Endothelial cell of umbilical vein (primary cell): ENCODE measurements around the gene UBL3. TPM values are rescaled to one million over a fixed set of nuclear protein-coding genes. Genes with fewer than 3 reads are reported as not detected.

Experiments used
- BruUV-seq: library from RNA; stranded (reverse); fragments of 400-500 nt; replicated peaks from 2 replicates; lab custom pipeline; 2021; lab: Mats Ljungman, UMichigan
- CTCF ChIA-PET: fragments of 300-600, 350-600 bp; sonication (Branson Sonifier 250); formaldehyde crosslinking; loops from one replicate; lab custom pipeline; 2021; ENCODE audit warnings: antibody characterized with exemption, inconsistent platforms; lab: Charles Lee
- POLR2A ChIA-PET: fragments of 300-600, 350-600 bp; sonication (Branson Sonifier 250); formaldehyde crosslinking; loops from one replicate; lab custom pipeline; 2021; ENCODE audit warnings: antibody characterized with exemption, inconsistent platforms; lab: Charles Lee
- DNase-seq: peaks from one replicate; pipeline ENCODE4 v3.0.0-alpha.2; 2011; ENCODE audit warnings: low read depth, low spot score
- FAIRE-seq: peaks from 2 replicates; lab custom pipeline; 2011; peaks lifted over from hg19 to GRCh38; lab: Jason Lieb, UNC
- H2AFZ ChIP-seq: 2 replicates; pipeline ENCODE4 v1.6.0; 2012; ENCODE audit warnings: low read depth, low read length, control low read depth, inconsistent platforms
- H3K27ac ChIP-seq: 2 replicates; pipeline ENCODE4 v1.5.1; 2011; ENCODE audit warnings: low read depth, mild to moderate bottlenecking, control low read depth, low read length, moderate library complexity; ENCODE audit not compliant: insufficient read depth
- H3K27me3 ChIP-seq, 2 experiments: 2 replicates each; pipeline versions ENCODE4 v1.6.0 to v1.6.1; 2011; ENCODE audit warnings: low read length in 2 of 2, mixed read lengths in 1 of 2; ENCODE audit not compliant: control insufficient read depth in 2 of 2, insufficient read depth in 2 of 2
- H3K36me3 ChIP-seq, 2 experiments: 2 replicates in 1 of 2; 3 replicates in 1 of 2; pipeline ENCODE4 v1.5.1; 2011; ENCODE audit warnings: low read length in 2 of 2, mild to moderate bottlenecking in 1 of 2, moderate library complexity in 1 of 2; ENCODE audit not compliant: control insufficient read depth in 2 of 2, insufficient read depth in 2 of 2; ENCODE audit errors: extremely low read depth in 1 of 2
- H3K4me1 ChIP-seq: 3 replicates; pipeline ENCODE4 v1.5.1; 2011; ENCODE audit warnings: mild to moderate bottlenecking, low read length; ENCODE audit not compliant: control insufficient read depth, insufficient read depth; ENCODE audit errors: extremely low read depth
- H3K4me2 ChIP-seq: 2 replicates; pipeline ENCODE4 v1.6.1; 2011; ENCODE audit warnings: low read length, control low read depth, mixed read lengths; ENCODE audit not compliant: insufficient read depth
- H3K4me3 ChIP-seq, 3 experiments: fragments of 200-600 bp in 1 of 3; sonication (generic), shearing (Covaris generic) in 1 of 3; replicated peaks in 1 of 3; 2 replicates each; pipeline ENCODE4 v1.5.1; 2011 to 2016; ENCODE audit warnings: control low read depth in 3 of 3, low read length in 3 of 3, mild to moderate bottlenecking in 2 of 3, inconsistent platforms in 1 of 3, low read depth in 1 of 3, moderate library complexity in 1 of 3; ENCODE audit not compliant: insufficient read depth in 1 of 3
- H3K79me2 ChIP-seq: 2 replicates; pipeline ENCODE4 v1.6.0; 2012; ENCODE audit warnings: low read length, inconsistent platforms; ENCODE audit not compliant: control insufficient read depth, insufficient read depth
- H3K9ac ChIP-seq: replicated peaks from 2 replicates; pipeline ENCODE3; 2011; ENCODE audit warnings: low read length, control low read depth; ENCODE audit not compliant: insufficient read depth; ENCODE audit errors: extremely low read depth
- H3K9me1 ChIP-seq: replicated peaks from 3 replicates; pipeline ENCODE4 v1.6.0; 2011; ENCODE audit warnings: mild to moderate bottlenecking, low read length; ENCODE audit not compliant: control insufficient read depth, insufficient read depth; ENCODE audit errors: extremely low read depth
- H3K9me3 ChIP-seq: replicated peaks from 2 replicates; pipeline ENCODE4 v1.5.1; 2012; ENCODE audit warnings: low read length, inconsistent platforms; ENCODE audit not compliant: control insufficient read depth, insufficient read depth
- H4K20me1 ChIP-seq: replicated peaks from 2 replicates; pipeline ENCODE3; 2011; ENCODE audit warnings: mild to moderate bottlenecking, low read length; ENCODE audit not compliant: control insufficient read depth, insufficient read depth; ENCODE audit errors: extremely low read depth
- EZH2 ChIP-seq: IDR thresholded peaks from 2 replicates; pipeline ENCODE4 v1.6.1; 2012; ENCODE audit warnings: borderline replicate concordance, low read depth, mild to moderate bottlenecking, moderate library complexity, low read length, inconsistent platforms; ENCODE audit not compliant: severe bottlenecking
- FOS ChIP-seq: IDR thresholded peaks from 2 replicates; pipeline ENCODE4 v1.6.1; 2011; ENCODE audit warnings: mild to moderate bottlenecking, low read length, moderate library complexity, borderline replicate concordance; ENCODE audit not compliant: insufficient read depth
- GATA2 ChIP-seq: IDR thresholded peaks from 2 replicates; pipeline ENCODE4 v1.7.0; 2011; ENCODE audit warnings: low read depth, mild to moderate bottlenecking, moderate library complexity, mixed read lengths, low read length; ENCODE audit not compliant: insufficient read length, insufficient read depth
- JUN ChIP-seq: IDR thresholded peaks from 2 replicates; pipeline ENCODE4 v1.6.1; 2011; ENCODE audit warnings: borderline replicate concordance, low read depth; ENCODE audit not compliant: insufficient read length, insufficient read depth
- MAX ChIP-seq: IDR thresholded peaks from 2 replicates; pipeline ENCODE4 v1.6.1; 2011; ENCODE audit not compliant: insufficient read depth, insufficient read length
- MYC ChIP-seq: IDR thresholded peaks from one replicate; pipeline ENCODE4 v1.6.1; 2011; ENCODE audit warnings: mild to moderate bottlenecking, low read depth, low read length
- POLR2A ChIP-seq: IDR thresholded peaks from 2 replicates; pipeline ENCODE4 v1.6.1; 2012; ENCODE audit warnings: low read depth, mild to moderate bottlenecking, control low read depth, low read length
- POLR2AphosphoS5 ChIP-seq: IDR thresholded peaks from 2 replicates; pipeline ENCODE4 v1.6.1; 2012; ENCODE audit warnings: low read depth, mild to moderate bottlenecking, control low read depth, low read length, moderate library complexity; ENCODE audit not compliant: insufficient read depth
- dilution Hi-C: fragments of 300-500 bp; cut with MboI; formaldehyde crosslinking; loops from one replicate; pipeline ENCODE4 v1.15.0; 2019; ENCODE audit warnings: low sequenced_read_pairs; ENCODE audit not compliant: extremely low pct_ligation_motif_present
- intact Hi-C: fragments of 100-400 bp; cut with micrococcal nuclease; formaldehyde crosslinking; loops from one replicate; pipeline ENCODE4 v1.10.0; 2022
- polyA plus RNA-seq, 4 experiments: library from polyadenylated mRNA; depleted of rRNA in 3 of 4; stranded (reverse) in 3 of 4; unstranded in 1 of 4; fragments of >200 nt; gene quantifications; 2 replicates each; pipeline versions ENCODE4 v1.2.1 to v1.2.3, GENCODE V29; 2011 to 2012; ENCODE audit warnings: missing spikeins in 1 of 4
- total RNA-seq: library from RNA; stranded (reverse); gene quantifications from 2 replicates; pipeline ENCODE4 v1.2.3, GENCODE V29; 2021
- TF ChIP-seq, protein P1 (sequence below), 2 donors: IDR thresholded peaks; 1 replicate in 1 of 2; 2 replicates in 1 of 2; pipeline ENCODE4 v1.5.1; 2011; ENCODE audit warnings: low read length in 2 of 2, mild to moderate bottlenecking in 2 of 2, moderate library complexity in 2 of 2, control low read depth in 1 of 2, inconsistent platforms in 1 of 2, low read depth in 1 of 2; ENCODE audit not compliant: insufficient read depth in 1 of 2; ENCODE audit errors: extremely low read depth in 1 of 2

UBL3 gene
- total and polyA plus RNA-seq, 2 donors (not counting 3 experiments of a cell fraction or from before 2014, with no cell fraction given): 4.8 to 11.8 TPM

- FAIRE-seq: no peak
Measured at GRCh38 chr13:29877456-29878078, 27.1 kb upstream of the UBL3 start.

DNA sequence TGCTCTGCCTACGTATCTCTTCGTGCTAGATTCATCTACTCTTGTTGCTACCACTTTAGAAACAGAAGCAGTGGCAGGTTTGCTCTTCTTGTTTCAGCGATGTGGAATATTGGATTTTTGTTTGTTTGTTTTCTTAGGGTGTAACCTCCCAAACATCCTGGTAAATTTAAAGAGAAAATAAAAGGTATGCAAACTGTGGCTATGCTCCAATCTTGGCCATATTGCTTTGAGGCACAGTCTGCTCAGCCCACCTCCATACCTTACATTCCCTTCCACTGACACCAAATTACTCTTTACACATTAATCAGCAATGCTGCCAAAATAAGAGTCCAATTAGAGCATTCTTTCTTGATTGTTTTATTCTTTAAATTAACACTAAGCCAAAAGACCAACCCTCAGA lies 25.2 kb upstream of the UBL3 start:
- Histone ChIP-seq H3K4me2 (no peak overlapping the region), H3K4me3 (no peak overlapping the region), H3K9me3 (no peaks in the 10 kb centered on the region), H3K4me1 (no peaks in the 10 kb centered on the region), H2AFZ (no peak overlapping the region), H3K79me2 (no peaks in the 10 kb centered on the region), H3K27ac (no peak overlapping the region), H3K9ac (no peak overlapping the region), H3K9me1 (no peaks in the 10 kb centered on the region), H4K20me1 (no peaks in the 10 kb centered on the region), H3K36me3 (no peaks in the 10 kb centered on the region), H3K27me3 (peaks cover 17 to 19% of the 10 kb centered on the region in 2 experiments)
- FAIRE-seq (no peak), DNase-seq (no peak)
- ChIA-PET CTCF (interaction anchor here (1.4 kb wide), 1 partner anchor 11 kb away, joined by 3 read pairs; no protein-coding TSS in a partner anchor), POLR2A (no interaction called here)
- dilution Hi-C loops: no loop called here
- no TSS peak for BruUV-seq
- no peak for TF ChIP-seq POLR2AphosphoS5
- no peak for TF ChIP-seq JUN
- no peak for TF ChIP-seq POLR2A
- TF ChIP-seq, protein P1, sequence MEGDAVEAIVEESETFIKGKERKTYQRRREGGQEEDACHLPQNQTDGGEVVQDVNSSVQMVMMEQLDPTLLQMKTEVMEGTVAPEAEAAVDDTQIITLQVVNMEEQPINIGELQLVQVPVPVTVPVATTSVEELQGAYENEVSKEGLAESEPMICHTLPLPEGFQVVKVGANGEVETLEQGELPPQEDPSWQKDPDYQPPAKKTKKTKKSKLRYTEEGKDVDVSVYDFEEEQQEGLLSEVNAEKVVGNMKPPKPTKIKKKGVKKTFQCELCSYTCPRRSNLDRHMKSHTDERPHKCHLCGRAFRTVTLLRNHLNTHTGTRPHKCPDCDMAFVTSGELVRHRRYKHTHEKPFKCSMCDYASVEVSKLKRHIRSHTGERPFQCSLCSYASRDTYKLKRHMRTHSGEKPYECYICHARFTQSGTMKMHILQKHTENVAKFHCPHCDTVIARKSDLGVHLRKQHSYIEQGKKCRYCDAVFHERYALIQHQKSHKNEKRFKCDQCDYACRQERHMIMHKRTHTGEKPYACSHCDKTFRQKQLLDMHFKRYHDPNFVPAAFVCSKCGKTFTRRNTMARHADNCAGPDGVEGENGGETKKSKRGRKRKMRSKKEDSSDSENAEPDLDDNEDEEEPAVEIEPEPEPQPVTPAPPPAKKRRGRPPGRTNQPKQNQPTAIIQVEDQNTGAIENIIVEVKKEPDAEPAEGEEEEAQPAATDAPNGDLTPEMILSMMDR (IDR thresholded peaks at IDR 0.05; ENCODE audit: extremely low read depth in 1 of 2, insufficient read depth in 1 of 2, low read depth in 1 of 2, low read length in 2 of 2): no peak
- TF ChIP-seq MAX: no peak
- no peak for TF ChIP-seq FOS
- no peak for TF ChIP-seq GATA2
- TF ChIP-seq MYC: no peak
- TF ChIP-seq EZH2: no peak
- intact Hi-C loops: no loop called here

More at GRCh38 chr13:29877456-29878078, 27.1 kb upstream of the UBL3 start:
- intact Hi-C loops (no loop called here), dilution Hi-C loops (no loop called here)
- no peak for DNase-seq
- no peaks in the 10 kb centered on the region for H3K9me3 ChIP-seq
- no peak overlapping the region for H3K4me3 ChIP-seq
- H3K4me1 ChIP-seq: no peaks in the 10 kb centered on the region
- no peak overlapping the region for H3K4me2 ChIP-seq
- H3K27ac ChIP-seq: no peak overlapping the region
- no peak overlapping the region for H2AFZ ChIP-seq
- TF ChIP-seq MYC (no peak), FOS (no peak)
- TF ChIP-seq, protein P1 (IDR thresholded peaks at IDR 0.05; ENCODE audit: extremely low read depth in 1 of 2, insufficient read depth in 1 of 2, low read depth in 1 of 2, low read length in 2 of 2): no peak
- peaks cover 16 to 25% of the 10 kb centered on the region in 2 experiments for H3K27me3 ChIP-seq
- no peak overlapping the region for H3K9ac ChIP-seq
- H3K9me1 ChIP-seq: no peaks in the 10 kb centered on the region
- ChIA-PET POLR2A (no interaction called here), CTCF (no interaction called here)
- BruUV-seq: no TSS peak
- H3K36me3 ChIP-seq: no peaks in the 10 kb centered on the region
- H4K20me1 ChIP-seq: no peaks in the 10 kb centered on the region
- no peaks in the 10 kb centered on the region for H3K79me2 ChIP-seq
